Activated CD4-positive, alpha-beta T cell treated with anti-CD3 and anti-CD28 coated beads, Interleukin-2, amount 10 ng/mL, durations not matched to agents 24 days and 14 days (primary cell): ENCODE data around the gene ANKH. TPM values are rescaled to one million over a fixed set of nuclear protein-coding genes. Genes with fewer than 3 reads are reported as not detected.

Experiments used
- DNase-seq: peaks from one replicate; pipeline ENCODE4 v3.0.0; 2022
- H3K27ac Mint-ChIP-seq: one replicate; pipeline ENCODE4 v1.8.0; 2022; ENCODE audit warnings: mild to moderate bottlenecking, mixed read lengths
- H3K27me3 Mint-ChIP-seq: one replicate; pipeline ENCODE4 v1.8.0; 2022; ENCODE audit warnings: mixed read lengths
- H3K36me3 Mint-ChIP-seq: one replicate; pipeline ENCODE4 v1.8.0; 2022; ENCODE audit warnings: low read depth, mild to moderate bottlenecking, mixed read lengths
- H3K4me1 Mint-ChIP-seq: one replicate; pipeline ENCODE4 v1.8.0; 2021; ENCODE audit warnings: mixed read lengths
- H3K4me3 Mint-ChIP-seq: one replicate; pipeline ENCODE4 v1.8.0; 2022; ENCODE audit warnings: mild to moderate bottlenecking, moderate library complexity, mixed read lengths
- H3K9me3 Mint-ChIP-seq: one replicate; pipeline ENCODE4 v1.8.0; 2021; ENCODE audit warnings: mixed read lengths
- intact Hi-C: fragments of 100-400 bp; cut with micrococcal nuclease; formaldehyde crosslinking; loops from one replicate; pipeline ENCODE4 v1.15.1; 2023
- total RNA-seq: library from RNA; stranded (reverse); gene quantifications from 2 replicates; pipeline ENCODE4 v1.2.3, GENCODE V29; 2022

Gene ANKH
- total RNA-seq, 1 donor from 2014 or later, result 46.7 TPM

- Mint-ChIP-seq H3K27ac (no peak overlapping the region), H3K4me1 (peaks cover 4% of the 10 kb centered on the region), H3K36me3 (peaks cover 6% of the 10 kb centered on the region), H3K4me3 (no peak overlapping the region), H3K27me3 (no peaks in the 10 kb centered on the region), H3K9me3 (no peaks in the 10 kb centered on the region)
- DNase-seq, result no peak
- intact Hi-C loops, result loop anchor here (5.0 kb wide), 1 partner anchor 84 kb away; no protein-coding TSS in a partner anchor
Observed at GRCh38 chr5:14728459-14728938, 143.1 kb downstream of the ANKH start.

GRCh38 chr5:14727928-14728458 is 143.6 kb downstream of the ANKH start:
- no peaks in the 10 kb centered on the region for H3K27me3 Mint-ChIP-seq
- intact Hi-C loops, result loop anchor here (1.0 to 5.0 kb wide), 6 partner anchors 21 to 286 kb away; no protein-coding TSS in a partner anchor
- DNase-seq, result no peak
- H3K9me3 Mint-ChIP-seq, result no peaks in the 10 kb centered on the region
- no peak overlapping the region for H3K4me3 Mint-ChIP-seq
- peaks cover 4% of the 10 kb centered on the region for H3K4me1 Mint-ChIP-seq
- H3K36me3 Mint-ChIP-seq, result peaks cover 8% of the 10 kb centered on the region
- no peak overlapping the region for H3K27ac Mint-ChIP-seq

GRCh38 chr5:14727428-14727865 is 144.1 kb downstream of the ANKH start:
- DNase-seq, result peak; percentile 92
- no peaks in the 10 kb centered on the region for H3K27me3 Mint-ChIP-seq
- H3K27ac Mint-ChIP-seq, result no peak overlapping the region
- peaks cover 10% of the 10 kb centered on the region for H3K36me3 Mint-ChIP-seq
- H3K4me1 Mint-ChIP-seq, result peaks cover 4% of the 10 kb centered on the region
- H3K4me3 Mint-ChIP-seq, result no peak overlapping the region
- intact Hi-C loops, result loop anchor here (1.0 to 5.0 kb wide), 6 partner anchors 21 to 287 kb away; no protein-coding TSS in a partner anchor
- H3K9me3 Mint-ChIP-seq, result no peaks in the 10 kb centered on the region

- Mint-ChIP-seq H3K9me3 (no peaks in the 10 kb centered on the region), H3K36me3 (peaks cover 9% of the 10 kb centered on the region), H3K4me1 (peaks cover 4% of the 10 kb centered on the region), H3K27me3 (no peaks in the 10 kb centered on the region), H3K4me3 (no peak overlapping the region), H3K27ac (no peak overlapping the region)
- no peak for DNase-seq
- intact Hi-C loops, result loop anchor here (2.0 to 5.0 kb wide), 2 partner anchors 19 to 86 kb away; no protein-coding TSS in a partner anchor
Observed at GRCh38 chr5:14726066-14726838, 145.3 kb downstream of the ANKH start.

- no peaks in the 10 kb centered on the region for H3K27me3 Mint-ChIP-seq
- peaks cover 8% of the 10 kb centered on the region for H3K4me1 Mint-ChIP-seq
- H3K36me3 Mint-ChIP-seq, result peaks cover 13% of the 10 kb centered on the region
- DNase-seq, result no peak
- no peaks in the 10 kb centered on the region for H3K9me3 Mint-ChIP-seq
- no peak overlapping the region for H3K4me3 Mint-ChIP-seq
- H3K27ac Mint-ChIP-seq, result no peak overlapping the region
- intact Hi-C loops, result loop anchor here (5.0 kb wide), 1 partner anchor 88 kb away; no protein-coding TSS in a partner anchor
Observed at GRCh38 chr5:14724633-14725032, 146.9 kb downstream of the ANKH start.

GRCh38 chr5:14723701-14724132 is 147.9 kb downstream of the ANKH start:
- H3K4me3 Mint-ChIP-seq, result no peak overlapping the region
- H3K36me3 Mint-ChIP-seq, result peaks cover 13% of the 10 kb centered on the region
- no peak overlapping the region for H3K27ac Mint-ChIP-seq
- intact Hi-C loops, result loop anchor here (1.0 kb wide), 1 partner anchor 37 kb away; no protein-coding TSS in a partner anchor
- H3K9me3 Mint-ChIP-seq, result no peaks in the 10 kb centered on the region
- no peak for DNase-seq
- H3K4me1 Mint-ChIP-seq, result peaks cover 9% of the 10 kb centered on the region
- no peaks in the 10 kb centered on the region for H3K27me3 Mint-ChIP-seq

GRCh38 chr5:14722923-14723322 is 148.7 kb downstream of the ANKH start:
- Mint-ChIP-seq H3K9me3 (no peaks in the 10 kb centered on the region), H3K27me3 (no peaks in the 10 kb centered on the region), H3K4me1 (peaks cover 10% of the 10 kb centered on the region), H3K4me3 (no peak overlapping the region), H3K27ac (no peak overlapping the region), H3K36me3 (peaks cover 16% of the 10 kb centered on the region)
- no peak for DNase-seq
- intact Hi-C loops, result loop anchor here (1.0 kb wide), 1 partner anchor 37 kb away; no protein-coding TSS in a partner anchor

- intact Hi-C loops, result no loop called here
- Mint-ChIP-seq H3K27ac (no peak overlapping the region), H3K4me3 (no peak overlapping the region), H3K27me3 (no peaks in the 10 kb centered on the region), H3K9me3 (no peaks in the 10 kb centered on the region), H3K36me3 (peaks cover 16% of the 10 kb centered on the region), H3K4me1 (peaks cover 8% of the 10 kb centered on the region)
- DNase-seq, result no peak
Observed at GRCh38 chr5:14721990-14722656, 149.5 kb downstream of the ANKH start.

- Mint-ChIP-seq H3K27ac (no peak overlapping the region), H3K4me1 (peaks cover 6% of the 10 kb centered on the region), H3K36me3 (peaks cover 27% of the 10 kb centered on the region), H3K27me3 (no peaks in the 10 kb centered on the region), H3K4me3 (no peak overlapping the region), H3K9me3 (no peaks in the 10 kb centered on the region)
- no peak for DNase-seq
- intact Hi-C loops, result no loop called here
Observed at GRCh38 chr5:14720236-14720923, 151.2 kb downstream of the ANKH start.

- Mint-ChIP-seq H3K36me3 (peaks cover 38% of the 10 kb centered on the region), H3K9me3 (no peaks in the 10 kb centered on the region), H3K27me3 (no peaks in the 10 kb centered on the region), H3K4me1 (peaks cover 6% of the 10 kb centered on the region), H3K27ac (no peak overlapping the region), H3K4me3 (no peak overlapping the region)
- intact Hi-C loops, result no loop called here
- DNase-seq, result no peak
Observed at GRCh38 chr5:14718778-14719177, 152.8 kb downstream of the ANKH start.

GRCh38 chr5:14716755-14717752 is 154.5 kb downstream of the ANKH start:
- Mint-ChIP-seq H3K4me1 (peaks cover 8% of the 10 kb centered on the region), H3K27ac (no peak overlapping the region), H3K36me3 (peaks cover 43% of the 10 kb centered on the region), H3K9me3 (no peaks in the 10 kb centered on the region), H3K4me3 (no peak overlapping the region), H3K27me3 (no peaks in the 10 kb centered on the region)
- DNase-seq, result no peak
- intact Hi-C loops, result no loop called here

GRCh38 chr5:14715481-14715880 is 156.1 kb downstream of the ANKH start:
- Mint-ChIP-seq H3K27ac (no peak overlapping the region), H3K4me3 (no peak overlapping the region), H3K36me3 (peaks cover 54% of the 10 kb centered on the region)

More at GRCh38 chr5:14715481-14715880, 156.1 kb downstream of the ANKH start:
- no peak for DNase-seq
- no peaks in the 10 kb centered on the region for H3K27me3 Mint-ChIP-seq
- no peaks in the 10 kb centered on the region for H3K9me3 Mint-ChIP-seq
- intact Hi-C loops, result no loop called here
- peaks cover 9% of the 10 kb centered on the region for H3K4me1 Mint-ChIP-seq
